Daoy (cell line): ENCODE data around the gene RHOXF2. TPM values are rescaled to one million over a fixed set of nuclear protein-coding genes. Genes with fewer than 3 reads are reported as not detected.

Experiments used
- DNase-seq: peaks from one replicate; pipeline ENCODE4 v3.0.0-alpha.2; 2015; ENCODE audit warnings: low read depth
- total RNA-seq: library from RNA; depleted of rRNA; stranded (reverse); fragments of >200 nt; shearing (Covaris generic); gene quantifications from 2 replicates; pipeline ENCODE4 v1.2.3, GENCODE V29; 2014; rRNA removed

Gene RHOXF2
- total RNA-seq, 1 experiment from 2014 or later: not detected

- DNase-seq: no peak
These were observed 42.4 kb downstream of the RHOXF2 start for GRCh38 chrX:120200851-120201250.

GRCh38 chrX:120205816-120206753, 47.7 kb downstream of the RHOXF2 start:
- no peak for DNase-seq

- DNase-seq: no peak
These were observed 48.7 kb downstream of the RHOXF2 start for GRCh38 chrX:120207009-120207605.

GRCh38 chrX:120213438-120214265, 55.2 kb downstream of the RHOXF2 start:
- DNase-seq: peak; percentile 37

Other genes starting within 250 kb of the RHOXF2 start
- gene NKAP, start 214.9 kb upstream of the RHOXF2 start, total RNA-seq: 2.9 and 3.5 TPM in 2 replicates
- not detected in 2 replicates for gene RHOXF2B, start 80.9 kb upstream of the RHOXF2 start, total RNA-seq
- not detected in 2 replicates for gene RHOXF1, start 42.7 kb upstream of the RHOXF2 start, total RNA-seq
- 12.7 and 14.8 TPM in 2 replicates for gene ZBTB33, start 92.2 kb downstream of the RHOXF2 start, total RNA-seq
- 0.03 and 0.06 TPM in 2 replicates for gene TMEM255A, start 152.8 kb downstream of the RHOXF2 start, total RNA-seq
- gene ATP1B4, start 203.5 kb downstream of the RHOXF2 start, total RNA-seq: not detected in 2 replicates